HCT116 (cell line): Measurements from ENCODE around the gene SH3PXD2A. TPM values are rescaled to one million over a fixed set of nuclear protein-coding genes. Genes with fewer than 3 reads are reported as not detected.
"Not testable (repeated sequence)": the region's sequence is repeated elsewhere in the genome, so short reads cannot be mapped to it uniquely, and the experiment has no call there.

Experiments
- ATAC-seq: fragments of 200-7000 bp; cut with Tn5 transposase; 2 replicates; pipeline ENCODE4 v1.9.1; 2020; ENCODE audit warnings: mild to moderate bottlenecking, moderate library complexity
- BruUV-seq: library from RNA; stranded (reverse); fragments of 400-500 nt; replicated peaks from 2 replicates; lab custom pipeline; 2021; lab: Mats Ljungman, UMichigan
- CTCF ChIA-PET: fragments of 300-600 bp; sonication (Branson Sonifier 250); formaldehyde crosslinking; loops from one replicate; lab custom pipeline; 2021; ENCODE audit warnings: antibody characterized with exemption; lab: Charles Lee
- POLR2A ChIA-PET: fragments of 300-600, 350-600 bp; sonication (Branson Sonifier 250); formaldehyde crosslinking; loops from one replicate; lab custom pipeline; 2021; ENCODE audit warnings: antibody characterized with exemption; lab: Charles Lee
- RAD21 ChIA-PET, 2 experiments: fragments of 300-600 bp; sonication (Branson Sonifier 250); formaldehyde crosslinking; loops; one replicate each; lab custom pipeline; 2023; ENCODE audit warnings: low total read pairs in 2 of 2; ENCODE audit not compliant: uncharacterized antibody in 2 of 2, unreplicated experiment in 2 of 2, low non-redundant PET in 1 of 2; lab: Charles Lee
- DNase-seq: peaks from one replicate; pipeline ENCODE4 v3.0.0-alpha.2; 2010; ENCODE audit warnings: low read depth, low spot score
- H2AFZ ChIP-seq: fragments of 200-600 bp; shearing (Covaris generic), sonication (generic); 2 replicates; pipeline ENCODE4 v1.6.1; 2017; ENCODE audit warnings: low read depth, mixed run types, mixed read lengths, antibody characterized with exemption, low read length; ENCODE audit not compliant: poor library complexity, severe bottlenecking
- H3K27ac ChIP-seq: 2 replicates; pipeline ENCODE4 v1.5.1; 2012; ENCODE audit warnings: low read depth, low read length
- H3K27me3 ChIP-seq: fragments of 200-600 bp; sonication (generic); 2 replicates; pipeline ENCODE4 v1.6.1; 2016; ENCODE audit warnings: mixed run types, low read length, mixed read lengths; ENCODE audit not compliant: insufficient read depth
- H3K36me3 ChIP-seq, 2 experiments: fragments of 200-500 bp in 1 of 2; fragments of 200-600 bp in 1 of 2; sonication (Bioruptor generic) in 1 of 2; sonication (generic) in 1 of 2; 2 replicates each; pipeline versions ENCODE4 v1.5.1 to v1.6.1; 2014 to 2016; ENCODE audit warnings: low read length in 2 of 2, inconsistent platforms in 1 of 2, mixed read lengths in 1 of 2, mixed run types in 1 of 2; ENCODE audit not compliant: insufficient read depth in 2 of 2, control insufficient read depth in 1 of 2
- H3K4me1 ChIP-seq, 2 experiments: fragments of 200-600 bp in 1 of 2; sonication (generic) in 1 of 2; 2 replicates each; pipeline versions ENCODE4 v1.5.1 to v1.6.1; 2012 to 2017; ENCODE audit warnings: low read length in 2 of 2, inconsistent platforms in 1 of 2, mild to moderate bottlenecking in 1 of 2, mixed read lengths in 1 of 2, mixed run types in 1 of 2, moderate library complexity in 1 of 2; ENCODE audit not compliant: insufficient read depth in 2 of 2, control insufficient read depth in 1 of 2
- H3K4me2 ChIP-seq: fragments of 200-600 bp; sonication (generic); 2 replicates; pipeline ENCODE4 v1.6.1; 2017; ENCODE audit warnings: mixed run types, low read length, mixed read lengths
- H3K4me3 ChIP-seq, 2 experiments: fragments of 200-600 bp in 1 of 2; sonication (generic) in 1 of 2; replicated peaks in 1 of 2; 2 replicates each; pipeline ENCODE4 v1.5.1; 2011 to 2016; ENCODE audit warnings: low read length in 2 of 2, control low read depth in 1 of 2, low read depth in 1 of 2, mild to moderate bottlenecking in 1 of 2, mixed read lengths in 1 of 2, mixed run types in 1 of 2
- H3K79me2 ChIP-seq: fragments of 200-600 bp; sonication (generic); 2 replicates; pipeline ENCODE4 v1.6.1; 2017; ENCODE audit warnings: mild to moderate bottlenecking, mixed run types, low read length, moderate library complexity, mixed read lengths; ENCODE audit not compliant: insufficient read depth
- H3K9ac ChIP-seq: fragments of 200-600 bp; sonication (generic); 2 replicates; pipeline ENCODE4 v1.6.1; 2016; ENCODE audit warnings: low read length, mixed read lengths
- H3K9me2 ChIP-seq: fragments of 200-600 bp; sonication (generic), shearing (Covaris generic); 2 replicates; pipeline ENCODE4 v1.6.1; 2017; ENCODE audit warnings: mixed run types, mild to moderate bottlenecking, moderate library complexity; ENCODE audit not compliant: insufficient read depth
- H3K9me3 ChIP-seq, 2 experiments: fragments of 200-500 bp in 1 of 2; fragments of 200-600 bp in 1 of 2; sonication (Bioruptor generic) in 1 of 2; sonication (generic) in 1 of 2; 2 replicates each; pipeline ENCODE4 v1.6.1; 2014 to 2017; ENCODE audit warnings: low read length in 2 of 2, mixed read lengths in 2 of 2, inconsistent platforms in 1 of 2, low read depth in 1 of 2, mild to moderate bottlenecking in 1 of 2, mixed run types in 1 of 2, moderate library complexity in 1 of 2; ENCODE audit not compliant: control insufficient read depth in 1 of 2, insufficient read depth in 1 of 2
- H4K20me1 ChIP-seq: fragments of 200-600 bp; sonication (generic), shearing (Covaris generic); 2 replicates; pipeline ENCODE4 v1.6.1; 2017; ENCODE audit warnings: mixed run types, mild to moderate bottlenecking, moderate library complexity; ENCODE audit not compliant: insufficient read depth
- CBX3 ChIP-seq: IDR thresholded peaks from 2 replicates; pipeline ENCODE4 v1.6.1; 2012; ENCODE audit warnings: low read depth
- EGR1 ChIP-seq: IDR thresholded peaks from 2 replicates; pipeline ENCODE4 v1.6.1; 2012; ENCODE audit warnings: low read depth
- ELF1 ChIP-seq: IDR thresholded peaks from 2 replicates; pipeline ENCODE4 v1.6.1; 2012; ENCODE audit warnings: low read depth, borderline replicate concordance
- EZH2 ChIP-seq: fragments of 200-600 bp; sonication (generic); IDR thresholded peaks from 2 replicates; pipeline ENCODE4 v1.6.1; 2017; ENCODE audit warnings: antibody characterized with exemption, mixed run types
- EZH2phosphoT487 ChIP-seq: fragments of 200-600 bp; IDR thresholded peaks from 2 replicates; pipeline ENCODE4 v1.6.1; 2018; ENCODE audit warnings: antibody characterized with exemption, borderline replicate concordance
- JUND ChIP-seq: IDR thresholded peaks from 2 replicates; pipeline ENCODE4 v1.6.1; 2012
- POLR2A ChIP-seq: IDR thresholded peaks from 2 replicates; pipeline ENCODE4 v1.7.0; 2011; ENCODE audit warnings: borderline replicate concordance; ENCODE audit not compliant: insufficient read depth, insufficient read length; ENCODE audit errors: extremely low read depth
- POLR2AphosphoS5 ChIP-seq: IDR thresholded peaks from 2 replicates; pipeline ENCODE4 v1.6.1; 2011; ENCODE audit warnings: mild to moderate bottlenecking, low read depth, low read length, moderate library complexity
- SP1 ChIP-seq: IDR thresholded peaks from 2 replicates; pipeline ENCODE4 v1.6.1; 2012; ENCODE audit warnings: low read depth
- TCF7L2 ChIP-seq: IDR thresholded peaks from 2 replicates; pipeline ENCODE4 v1.7.0; 2011; ENCODE audit warnings: borderline replicate concordance, inconsistent platforms; ENCODE audit not compliant: insufficient read depth, insufficient read length; ENCODE audit errors: extremely low read depth
- ZFX ChIP-seq: fragments of 450-650 bp; IDR thresholded peaks from 2 replicates; pipeline ENCODE4 v1.6.1; 2017
- ZNF274 ChIP-seq: fragments of 200-500 bp; sonication (Bioruptor generic); IDR thresholded peaks from 2 replicates; pipeline ENCODE4 v1.6.1; 2014; ENCODE audit warnings: mild to moderate bottlenecking, low read depth, low read length, inconsistent platforms
- intact Hi-C: fragments of 100-400 bp; cut with micrococcal nuclease; formaldehyde crosslinking; loops from 2 replicates; pipeline ENCODE4 v1.10.0; 2022
- total RNA-seq: library from RNA; stranded (reverse); gene quantifications from one replicate; pipeline ENCODE4 v1.2.1, GENCODE V29; 2021; ENCODE audit not compliant: unreplicated experiment
- TF ChIP-seq, protein P1 (sequence below): IDR thresholded peaks from 2 replicates; pipeline ENCODE4 v1.6.1; 2011; ENCODE audit warnings: mild to moderate bottlenecking, low read length, moderate library complexity; ENCODE audit not compliant: insufficient replicate concordance; ENCODE audit errors: extremely low read depth
- TF ChIP-seq, protein P2 (sequence below), 3 experiments: fragments of 200-600 bp in 1 of 3; sonication (generic) in 1 of 3; IDR thresholded peaks in 2 of 3; conservative IDR thresholded peaks in 1 of 3; 2 replicates each; pipeline ENCODE4 v1.5.1; 2012 to 2017; ENCODE audit warnings: low read depth in 2 of 3, low read length in 2 of 3, antibody characterized with exemption in 1 of 3, borderline replicate concordance in 1 of 3, control low read depth in 1 of 3, mild to moderate bottlenecking in 1 of 3, mixed read lengths in 1 of 3, mixed run types in 1 of 3, moderate library complexity in 1 of 3; ENCODE audit not compliant: insufficient read depth in 1 of 3

Gene SH3PXD2A
- total RNA-seq, 1 experiment from 2014 or later, result 8.7 TPM

DNA sequence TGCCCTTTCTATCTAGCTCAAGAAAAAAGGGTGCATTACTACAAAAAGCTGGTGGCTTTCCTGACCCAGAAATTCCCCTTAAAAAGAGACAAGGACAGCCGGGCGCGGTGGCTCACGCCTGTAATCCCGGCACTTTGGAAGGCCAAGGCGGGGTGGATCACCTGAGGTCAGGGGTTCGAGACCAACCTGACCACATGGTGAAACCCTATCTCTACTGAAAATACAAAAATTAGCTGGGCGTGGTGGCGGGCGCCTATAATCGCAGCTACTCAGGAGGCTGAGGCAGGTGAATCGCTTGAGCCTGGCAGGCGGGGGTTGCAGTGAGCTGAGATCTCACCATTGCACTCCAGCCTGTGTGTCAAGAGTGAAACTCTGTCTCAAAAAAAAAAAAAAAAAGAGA, 82.5 kb downstream of the SH3PXD2A start:
- H3K9me2 ChIP-seq, H3K9me3 ChIP-seq, intact Hi-C loops, H3K27me3 ChIP-seq, H4K20me1 ChIP-seq, H3K79me2 ChIP-seq: not testable (repeated sequence)
- peak overlapping the region; percentile 67 for H3K27ac ChIP-seq
- H3K9ac ChIP-seq, result peak overlapping the region; percentile 60
- POLR2A ChIA-PET, result interaction anchor here (0.7 to 1.4 kb wide), 4 partner anchors 10 to 23 kb away, joined by 3 to 7 read pairs (median 3); no protein-coding TSS in a partner anchor
- peak overlapping the region; percentile 52 to 61 for H3K4me3 ChIP-seq
- RAD21 ChIA-PET, result interaction anchor here in 1 of 2 experiments (1.1 kb wide), 1 partner anchor 60 kb away, joined by 4 read pairs; no protein-coding TSS in a partner anchor
- peak overlapping the region; percentile 95 for H3K4me2 ChIP-seq
- TF ChIP-seq CBX3, result 0 out of 2 replicates have a peak, but pooled peaks have one; percentile 20
- TF ChIP-seq, all 23 proteins: peak for 1; not testable (repeated sequence) for 22
- ATAC-seq, result peak; percentile 21
- CTCF ChIA-PET, result interaction anchor here (1.5 to 2.3 kb wide), 2 partner anchors 20 to 60 kb away, joined by 5 read pairs; no protein-coding TSS in a partner anchor
- not testable (repeated sequence) for H3K36me3 ChIP-seq, BruUV-seq, DNase-seq
- H2AFZ ChIP-seq, result peak overlapping the region; percentile 70
- H3K4me1 ChIP-seq, result peaks cover 14 to 21% of the 10 kb centered on the region in 2 experiments

DNA sequence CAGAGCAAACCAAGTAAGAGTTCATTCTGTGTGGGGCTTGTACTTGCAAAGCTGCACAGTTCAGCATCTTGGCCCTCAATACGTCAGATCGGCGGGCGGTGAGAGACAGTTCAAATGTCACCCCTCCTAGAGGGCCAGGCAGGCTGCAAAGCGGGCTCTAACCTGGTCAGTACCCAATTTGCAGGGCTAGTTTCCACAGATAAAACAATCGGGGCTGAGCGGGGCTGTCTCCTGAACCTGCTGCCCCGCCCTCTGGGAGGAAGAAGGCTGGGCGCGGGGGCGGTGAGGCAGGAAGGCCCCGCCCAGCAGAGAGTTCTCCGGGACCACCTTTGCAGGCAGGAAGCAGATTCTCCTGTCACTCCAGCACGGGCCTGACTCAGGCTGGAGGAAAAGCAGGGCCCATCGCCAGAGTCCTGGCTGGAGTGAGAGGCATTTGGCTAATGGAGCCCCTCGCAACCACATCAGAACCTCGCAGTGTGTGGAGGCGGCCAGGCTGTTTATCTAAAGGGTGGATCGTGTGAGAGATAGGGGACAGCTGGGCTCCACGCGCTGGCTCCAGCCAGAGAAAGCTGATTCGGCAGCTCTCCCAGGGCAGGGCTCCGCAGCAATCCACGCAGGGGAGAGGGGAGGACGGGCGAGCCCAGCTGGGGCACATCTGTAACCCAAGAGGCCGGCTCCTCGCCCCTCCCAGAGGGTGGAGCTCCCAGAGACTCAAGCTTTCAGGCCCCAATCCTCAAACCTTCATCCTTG, 83.1 kb downstream of the SH3PXD2A start:
- ChIA-PET POLR2A (interaction anchor here (0.7 to 1.4 kb wide), 4 partner anchors 9 to 23 kb away, joined by 3 to 7 read pairs (median 3); no protein-coding TSS in a partner anchor), RAD21 (no interaction called here), CTCF (interaction anchor here (1.5 to 2.3 kb wide), 2 partner anchors 19 to 59 kb away, joined by 5 read pairs; no protein-coding TSS in a partner anchor)
- H3K27ac ChIP-seq, result peak overlapping the region; percentile 67
- no peaks in the 10 kb centered on the region for H3K36me3 ChIP-seq
- H3K9me2 ChIP-seq, result no peaks in the 10 kb centered on the region
- H3K79me2 ChIP-seq, result no peaks in the 10 kb centered on the region
- DNase-seq, result peak; percentile 62
- H4K20me1 ChIP-seq, result no peaks in the 10 kb centered on the region
- H3K9ac ChIP-seq, result peak overlapping the region; percentile 60
- intact Hi-C loops, result no loop called here
- TSS peak; percentile 66 for BruUV-seq
- peak overlapping the region; percentile 70 for H2AFZ ChIP-seq
- no peaks in the 10 kb centered on the region for H3K9me3 ChIP-seq
- ATAC-seq, result peak; percentile 93
- H3K27me3 ChIP-seq, result no peaks in the 10 kb centered on the region
- H3K4me2 ChIP-seq, result peak overlapping the region; percentile 95
- H3K4me3 ChIP-seq, result peak overlapping the region; percentile 52 to 61
- H3K4me1 ChIP-seq, result peaks cover 14 to 21% of the 10 kb centered on the region in 2 experiments
- no peak for TF ChIP-seq JUND
- TF ChIP-seq EZH2, result no peak
- TF ChIP-seq ZFX, result peak; percentile 53; the same call in 1 of the 2 replicates
- TF ChIP-seq ELF1, result no peak; the same call in 1 of the 2 replicates
- TF ChIP-seq, protein P1, sequence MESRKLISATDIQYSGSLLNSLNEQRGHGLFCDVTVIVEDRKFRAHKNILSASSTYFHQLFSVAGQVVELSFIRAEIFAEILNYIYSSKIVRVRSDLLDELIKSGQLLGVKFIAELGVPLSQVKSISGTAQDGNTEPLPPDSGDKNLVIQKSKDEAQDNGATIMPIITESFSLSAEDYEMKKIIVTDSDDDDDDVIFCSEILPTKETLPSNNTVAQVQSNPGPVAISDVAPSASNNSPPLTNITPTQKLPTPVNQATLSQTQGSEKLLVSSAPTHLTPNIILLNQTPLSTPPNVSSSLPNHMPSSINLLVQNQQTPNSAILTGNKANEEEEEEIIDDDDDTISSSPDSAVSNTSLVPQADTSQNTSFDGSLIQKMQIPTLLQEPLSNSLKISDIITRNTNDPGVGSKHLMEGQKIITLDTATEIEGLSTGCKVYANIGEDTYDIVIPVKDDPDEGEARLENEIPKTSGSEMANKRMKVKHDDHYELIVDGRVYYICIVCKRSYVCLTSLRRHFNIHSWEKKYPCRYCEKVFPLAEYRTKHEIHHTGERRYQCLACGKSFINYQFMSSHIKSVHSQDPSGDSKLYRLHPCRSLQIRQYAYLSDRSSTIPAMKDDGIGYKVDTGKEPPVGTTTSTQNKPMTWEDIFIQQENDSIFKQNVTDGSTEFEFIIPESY, result no peak
- TF ChIP-seq POLR2A, result peak; percentile 50
- no peak for TF ChIP-seq ZNF274
- TF ChIP-seq TCF7L2, result no peak
- peak; percentile 99 for TF ChIP-seq EGR1
- TF ChIP-seq, protein P2, sequence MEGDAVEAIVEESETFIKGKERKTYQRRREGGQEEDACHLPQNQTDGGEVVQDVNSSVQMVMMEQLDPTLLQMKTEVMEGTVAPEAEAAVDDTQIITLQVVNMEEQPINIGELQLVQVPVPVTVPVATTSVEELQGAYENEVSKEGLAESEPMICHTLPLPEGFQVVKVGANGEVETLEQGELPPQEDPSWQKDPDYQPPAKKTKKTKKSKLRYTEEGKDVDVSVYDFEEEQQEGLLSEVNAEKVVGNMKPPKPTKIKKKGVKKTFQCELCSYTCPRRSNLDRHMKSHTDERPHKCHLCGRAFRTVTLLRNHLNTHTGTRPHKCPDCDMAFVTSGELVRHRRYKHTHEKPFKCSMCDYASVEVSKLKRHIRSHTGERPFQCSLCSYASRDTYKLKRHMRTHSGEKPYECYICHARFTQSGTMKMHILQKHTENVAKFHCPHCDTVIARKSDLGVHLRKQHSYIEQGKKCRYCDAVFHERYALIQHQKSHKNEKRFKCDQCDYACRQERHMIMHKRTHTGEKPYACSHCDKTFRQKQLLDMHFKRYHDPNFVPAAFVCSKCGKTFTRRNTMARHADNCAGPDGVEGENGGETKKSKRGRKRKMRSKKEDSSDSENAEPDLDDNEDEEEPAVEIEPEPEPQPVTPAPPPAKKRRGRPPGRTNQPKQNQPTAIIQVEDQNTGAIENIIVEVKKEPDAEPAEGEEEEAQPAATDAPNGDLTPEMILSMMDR (IDR thresholded peaks at IDR 0.05 in 2 of 3, conservative IDR thresholded peaks at IDR 0.05 in 1 of 3; ENCODE audit: borderline replicate concordance in 1 of 3, insufficient read depth in 1 of 3, low read depth in 2 of 3, low read length in 2 of 3), result no peak
- peak; percentile 92 for TF ChIP-seq POLR2AphosphoS5
- TF ChIP-seq EZH2phosphoT487, result no peak
- TF ChIP-seq CBX3, result peak; percentile 53; the same call in 1 of the 2 replicates
- TF ChIP-seq SP1, result 0 out of 2 replicates have a peak, but pooled peaks have one; percentile 2
